Activated CD8-positive, alpha-beta T cell treated with anti-CD3 and anti-CD28 coated beads, Interleukin-2, amount 10 ng/mL, durations not matched to agents 7 days and 5 days (primary cell): ENCODE measurements around the gene ANTXR1. TPM values are rescaled to one million over a fixed set of nuclear protein-coding genes. Genes with fewer than 3 reads are reported as not detected.

Experiments
- ATAC-seq: fragments of 150-1000 bp; cut with Tn5 transposase; one replicate; pipeline ENCODE4 v1.10.0; 2021; ENCODE audit warnings: moderate library complexity
- CTCF ChIA-PET: fragments of 350-600 bp; sonication (Branson Sonifier 250); formaldehyde crosslinking; loops from one replicate; lab custom pipeline; 2021; ENCODE audit warnings: antibody characterized with exemption; lab: Charles Lee
- POLR2A ChIA-PET: fragments of 350-600 bp; sonication (Branson Sonifier 250); formaldehyde crosslinking; loops from one replicate; lab custom pipeline; 2021; ENCODE audit warnings: antibody characterized with exemption; lab: Charles Lee
- DNase-seq: peaks from one replicate; pipeline ENCODE4 v3.0.0-alpha.2; 2020
- H3K27ac Mint-ChIP-seq: one replicate; pipeline ENCODE4 v1.8.0; 2021; ENCODE audit warnings: mild to moderate bottlenecking, mixed read lengths
- H3K27me3 Mint-ChIP-seq: one replicate; pipeline ENCODE4 v1.8.0; 2021; ENCODE audit warnings: low read depth, mixed read lengths
- H3K36me3 Mint-ChIP-seq: one replicate; pipeline ENCODE4 v1.8.0; 2021; ENCODE audit warnings: low read depth, mixed read lengths
- H3K4me1 Mint-ChIP-seq: one replicate; pipeline ENCODE4 v1.8.0; 2021; ENCODE audit warnings: low read depth, mixed read lengths
- H3K4me3 Mint-ChIP-seq: one replicate; pipeline ENCODE4 v1.8.0; 2021; ENCODE audit warnings: mild to moderate bottlenecking, mixed read lengths
- H3K9me3 Mint-ChIP-seq: one replicate; pipeline ENCODE4 v1.8.0; 2022; ENCODE audit warnings: mixed read lengths; ENCODE audit not compliant: insufficient read depth
- total RNA-seq, 2 experiments: library from RNA; stranded (reverse); gene quantifications; one replicate each; pipeline ENCODE4 v1.2.3, GENCODE V29; 2021

Gene ANTXR1
- total RNA-seq, 2 experiments from 2014 or later = 0.05 TPM; not detected in 1

DNA sequence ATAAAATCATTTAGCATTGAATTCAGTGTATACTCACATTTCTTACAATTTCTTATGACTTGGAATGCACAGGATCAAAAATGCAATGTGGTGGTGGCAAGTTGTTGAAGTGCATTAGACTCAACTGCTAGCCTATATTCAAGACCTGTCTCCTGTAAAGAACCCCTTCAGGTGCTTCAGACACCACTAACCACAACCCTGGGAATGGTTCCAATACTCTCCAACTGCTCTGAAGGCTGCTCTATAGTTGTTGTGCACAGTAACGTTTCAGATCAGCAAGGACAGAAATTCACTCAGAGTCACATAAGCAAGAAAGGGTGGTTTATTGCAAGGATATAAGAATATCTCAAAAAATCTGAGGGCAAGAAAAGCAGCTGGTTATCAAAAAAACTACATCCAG, 32.0 kb upstream of the ANTXR1 start:
- Mint-ChIP-seq H3K4me3 (no peak overlapping the region), H3K27ac (no peak overlapping the region), H3K36me3 (no peaks in the 10 kb centered on the region), H3K27me3 (peaks cover 37% of the 10 kb centered on the region), H3K4me1 (peaks cover 3% of the 10 kb centered on the region), H3K9me3 (no peaks in the 10 kb centered on the region)
- CTCF ChIA-PET = no interaction called here
- POLR2A ChIA-PET = no interaction called here
- ATAC-seq (no peak), DNase-seq (no peak)

DNA sequence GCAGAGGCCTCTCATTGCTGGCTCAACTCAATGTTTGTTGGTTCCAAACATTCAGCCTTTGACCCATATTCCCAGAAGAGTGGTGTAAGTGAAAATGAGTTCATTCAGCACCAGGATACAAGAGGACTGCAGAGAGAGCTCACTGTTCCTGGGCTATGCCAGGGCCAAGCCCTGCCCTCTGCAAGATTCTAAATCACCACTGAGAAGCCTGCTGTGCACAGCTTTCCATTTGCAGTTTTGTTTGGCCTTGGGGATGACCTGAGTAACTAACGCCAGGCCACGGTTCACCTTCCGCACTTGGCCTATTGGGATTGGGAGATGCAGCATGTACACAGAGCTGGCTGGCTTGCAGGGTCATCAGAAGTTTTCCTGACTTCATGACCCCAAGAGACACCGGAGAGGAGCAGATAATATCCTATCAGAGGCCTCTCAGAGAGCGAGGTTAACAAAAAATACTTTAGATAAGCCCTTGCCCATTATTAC, 25.9 kb upstream of the ANTXR1 start:
- POLR2A ChIA-PET = no interaction called here
- no peaks in the 10 kb centered on the region for H3K9me3 Mint-ChIP-seq
- ATAC-seq = no peak
- H3K27me3 Mint-ChIP-seq = peaks cover 22% of the 10 kb centered on the region
- CTCF ChIA-PET = no interaction called here
- no peak overlapping the region for H3K4me3 Mint-ChIP-seq
- H3K4me1 Mint-ChIP-seq = no peaks in the 10 kb centered on the region
- no peak for DNase-seq
- H3K27ac Mint-ChIP-seq = no peak overlapping the region
- no peaks in the 10 kb centered on the region for H3K36me3 Mint-ChIP-seq

DNA sequence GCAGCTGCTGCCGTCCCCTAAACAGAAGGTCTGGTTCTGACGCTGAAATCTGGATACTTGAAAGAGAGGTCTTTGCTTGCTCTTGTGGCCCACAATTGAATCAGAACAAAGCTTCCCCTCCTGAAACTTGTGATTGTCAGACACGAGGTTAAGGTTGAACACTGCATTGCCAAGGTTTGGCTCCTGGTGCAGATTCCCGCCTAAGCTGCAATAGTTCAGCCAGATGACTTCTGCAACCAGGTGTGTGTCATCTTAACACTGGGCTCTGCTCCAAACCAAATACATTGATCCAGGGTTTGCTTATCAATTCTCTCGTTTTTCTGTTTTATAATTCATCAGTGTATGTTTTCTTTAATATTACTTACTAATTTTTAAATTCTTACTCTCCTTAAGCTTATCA, 23.9 kb upstream of the ANTXR1 start:
- DNase-seq (no peak), ATAC-seq (no peak)
- Mint-ChIP-seq H3K36me3 (no peaks in the 10 kb centered on the region), H3K27ac (no peak overlapping the region), H3K4me1 (no peaks in the 10 kb centered on the region), H3K27me3 (peaks cover 27% of the 10 kb centered on the region), H3K4me3 (no peak overlapping the region), H3K9me3 (no peaks in the 10 kb centered on the region)
- CTCF ChIA-PET = interaction anchor here (1.0 to 1.2 kb wide), 2 partner anchors 46 to 64 kb away, joined by 3 to 4 read pairs; no protein-coding TSS in a partner anchor
- POLR2A ChIA-PET = no interaction called here

DNA sequence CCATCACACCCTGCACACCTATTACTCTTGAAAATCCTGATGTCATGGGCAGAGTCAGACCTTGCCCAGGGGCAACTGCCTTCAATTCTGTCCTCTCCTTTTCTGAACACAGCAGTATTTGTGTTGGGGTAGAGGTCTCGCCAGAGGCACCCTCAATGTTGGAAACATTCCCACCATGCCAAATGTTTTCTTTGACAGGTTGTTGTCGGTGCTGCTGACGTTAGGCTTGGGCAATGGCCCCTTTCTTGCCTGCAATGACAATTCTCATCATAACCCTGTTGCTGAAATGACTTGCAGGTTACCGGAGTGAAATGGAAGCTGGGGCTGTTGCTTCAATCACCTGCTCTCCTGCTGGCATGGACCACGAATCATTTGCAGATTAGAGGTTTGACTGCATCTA, 20.6 kb upstream of the ANTXR1 start:
- Mint-ChIP-seq H3K9me3 (no peaks in the 10 kb centered on the region), H3K36me3 (no peaks in the 10 kb centered on the region), H3K27me3 (peaks cover 35% of the 10 kb centered on the region)

DNA sequence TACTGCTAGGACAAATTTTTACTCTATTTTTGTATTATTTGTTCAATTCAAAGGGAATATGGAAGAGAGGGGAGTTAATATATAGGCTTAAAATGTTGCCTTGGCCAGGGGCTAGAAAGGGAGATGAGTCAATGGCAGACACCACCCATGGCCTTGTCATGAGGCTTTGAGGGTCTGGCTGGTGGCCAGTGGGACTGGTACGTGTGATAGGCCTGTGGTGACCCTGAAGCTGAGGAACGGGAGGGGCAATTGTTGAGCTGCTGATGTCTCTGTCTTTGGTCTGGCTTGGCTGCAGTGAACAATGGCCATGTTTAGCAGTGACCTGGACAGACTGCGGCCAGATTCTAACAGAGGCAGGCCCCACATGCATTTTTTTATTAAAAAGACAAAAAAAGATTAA, 20.0 kb upstream of the ANTXR1 start:
- Mint-ChIP-seq H3K36me3 (no peaks in the 10 kb centered on the region), H3K4me1 (no peaks in the 10 kb centered on the region), H3K27me3 (peaks cover 35% of the 10 kb centered on the region), H3K4me3 (no peak overlapping the region), H3K27ac (no peak overlapping the region), H3K9me3 (no peaks in the 10 kb centered on the region)
- no peak for ATAC-seq
- no peak for DNase-seq
- CTCF ChIA-PET = no interaction called here
- POLR2A ChIA-PET = no interaction called here

More for the DNA sequence above, 20.6 kb upstream of the ANTXR1 start:
- CTCF ChIA-PET = no interaction called here
- no peak for DNase-seq
- no peak overlapping the region for H3K27ac Mint-ChIP-seq
- H3K4me1 Mint-ChIP-seq = no peaks in the 10 kb centered on the region
- ATAC-seq = no peak
- POLR2A ChIA-PET = no interaction called here
- H3K4me3 Mint-ChIP-seq = no peak overlapping the region

GRCh38 chr2:68993660-68994059, 19.3 kb upstream of the ANTXR1 start:
- CTCF ChIA-PET = interaction anchor here (1.1 kb wide), 1 partner anchor 19 kb away, joined by 4 read pairs; the partner anchor contains the start of gene ANTXR1
- POLR2A ChIA-PET = no interaction called here
- Mint-ChIP-seq H3K4me1 (no peaks in the 10 kb centered on the region), H3K9me3 (no peaks in the 10 kb centered on the region), H3K36me3 (no peaks in the 10 kb centered on the region), H3K27me3 (peaks cover 33% of the 10 kb centered on the region), H3K27ac (no peak overlapping the region), H3K4me3 (no peak overlapping the region)
- ATAC-seq (no peak), DNase-seq (no peak)

DNA sequence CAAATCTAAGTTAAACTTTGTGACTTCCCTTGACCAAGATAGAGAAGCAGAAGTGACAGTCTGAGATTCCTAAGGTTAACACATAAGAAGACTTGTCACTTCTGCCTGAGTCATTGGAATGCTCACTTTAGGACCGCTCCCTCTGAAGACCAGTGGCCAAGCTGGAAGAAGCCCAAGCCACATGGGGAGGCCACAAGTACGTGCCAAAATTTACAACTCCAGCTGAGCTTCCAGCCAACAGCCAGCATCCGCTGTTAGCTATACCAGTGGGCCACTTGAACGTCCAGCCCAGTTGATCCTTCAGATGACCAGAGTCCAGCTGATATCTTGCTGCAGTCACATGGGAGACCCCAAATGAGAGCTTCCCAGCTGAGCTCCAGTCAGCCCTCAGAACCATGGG, 18.1 kb upstream of the ANTXR1 start:
- POLR2A ChIA-PET = no interaction called here
- no peak for ATAC-seq
- DNase-seq = no peak
- H3K36me3 Mint-ChIP-seq = no peaks in the 10 kb centered on the region
- no peak overlapping the region for H3K27ac Mint-ChIP-seq
- CTCF ChIA-PET = no interaction called here
- H3K4me1 Mint-ChIP-seq = no peaks in the 10 kb centered on the region
- no peak overlapping the region for H3K4me3 Mint-ChIP-seq
- H3K27me3 Mint-ChIP-seq = peaks cover 34% of the 10 kb centered on the region
- no peaks in the 10 kb centered on the region for H3K9me3 Mint-ChIP-seq

DNA sequence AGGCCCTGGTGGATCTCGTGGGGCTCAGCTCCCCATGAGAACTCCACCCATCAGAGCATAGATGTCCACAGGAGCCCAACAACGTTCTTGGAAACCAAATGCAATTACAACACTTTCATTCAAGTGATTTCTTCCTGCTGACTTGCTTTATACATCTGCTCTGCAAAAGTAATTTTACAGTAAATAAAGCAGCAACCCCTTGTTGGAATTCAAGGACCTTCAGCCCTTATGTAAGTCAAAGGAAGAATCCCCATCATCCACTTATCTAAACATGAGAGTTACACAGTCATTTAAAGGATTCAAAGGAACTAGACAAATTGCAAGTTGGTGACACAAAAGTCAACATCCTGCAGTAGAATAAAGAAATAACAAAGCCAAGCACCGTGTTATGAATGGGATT, 17.1 kb upstream of the ANTXR1 start:
- Mint-ChIP-seq H3K36me3 (no peaks in the 10 kb centered on the region), H3K4me3 (no peak overlapping the region), H3K4me1 (no peaks in the 10 kb centered on the region), H3K27ac (no peak overlapping the region), H3K27me3 (peaks cover 36% of the 10 kb centered on the region), H3K9me3 (no peaks in the 10 kb centered on the region)
- DNase-seq (no peak), ATAC-seq (no peak)
- CTCF ChIA-PET = no interaction called here
- POLR2A ChIA-PET = interaction anchor here (0.6 kb wide), 1 partner anchor 20 kb away, joined by 6 read pairs; no protein-coding TSS in a partner anchor

DNA sequence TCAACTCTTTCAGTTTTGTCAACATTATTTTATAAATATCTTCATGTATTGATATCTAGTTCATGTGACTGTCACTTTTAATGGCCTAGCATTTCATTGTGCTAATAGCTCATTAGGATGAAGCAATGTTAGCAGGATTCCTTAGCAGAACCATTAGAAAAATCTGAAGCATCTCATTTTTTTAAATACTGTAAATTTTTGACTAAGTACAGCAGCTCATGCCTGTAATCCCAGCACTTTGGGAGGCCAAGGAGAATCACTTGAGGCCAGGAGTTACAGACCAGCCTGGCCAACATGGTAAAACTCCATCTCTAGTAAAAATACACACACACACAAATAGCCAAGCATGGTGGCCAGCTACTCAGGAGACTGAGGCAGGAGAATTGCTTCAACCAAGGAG, 15.6 kb upstream of the ANTXR1 start:
- DNase-seq = no peak
- ATAC-seq = no peak
- ChIA-PET CTCF (no interaction called here), POLR2A (no interaction called here)
- H3K27me3 Mint-ChIP-seq = peaks cover 39% of the 10 kb centered on the region
- H3K4me1 Mint-ChIP-seq = no peaks in the 10 kb centered on the region
- no peaks in the 10 kb centered on the region for H3K36me3 Mint-ChIP-seq
- no peak overlapping the region for H3K27ac Mint-ChIP-seq
- no peak overlapping the region for H3K4me3 Mint-ChIP-seq
- H3K9me3 Mint-ChIP-seq = peaks cover 5% of the 10 kb centered on the region

DNA sequence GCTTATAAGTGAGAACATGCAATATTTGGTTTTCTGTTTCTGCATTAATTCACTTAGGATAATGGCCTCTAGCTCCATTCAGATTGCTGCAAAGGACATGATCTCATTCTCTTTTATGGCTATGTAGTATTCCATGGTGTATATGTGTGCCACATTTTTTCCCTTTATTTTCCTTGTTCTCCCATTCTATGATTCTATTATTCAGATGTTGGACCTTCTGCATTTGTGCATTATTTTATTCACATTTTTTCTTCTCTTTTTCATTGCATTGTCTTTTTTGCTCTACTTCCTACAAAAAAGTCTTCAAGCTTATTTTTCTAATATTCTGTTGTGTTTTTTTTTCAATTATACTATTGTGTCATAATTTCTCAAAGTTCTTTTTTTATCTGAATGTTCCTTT, 11.1 kb upstream of the ANTXR1 start:
- ATAC-seq (no peak), DNase-seq (no peak)
- Mint-ChIP-seq H3K27me3 (peaks cover 36% of the 10 kb centered on the region), H3K36me3 (no peaks in the 10 kb centered on the region), H3K27ac (no peak overlapping the region), H3K9me3 (peaks cover 5% of the 10 kb centered on the region), H3K4me1 (no peaks in the 10 kb centered on the region), H3K4me3 (no peak overlapping the region)
- ChIA-PET POLR2A (no interaction called here), CTCF (no interaction called here)

DNA sequence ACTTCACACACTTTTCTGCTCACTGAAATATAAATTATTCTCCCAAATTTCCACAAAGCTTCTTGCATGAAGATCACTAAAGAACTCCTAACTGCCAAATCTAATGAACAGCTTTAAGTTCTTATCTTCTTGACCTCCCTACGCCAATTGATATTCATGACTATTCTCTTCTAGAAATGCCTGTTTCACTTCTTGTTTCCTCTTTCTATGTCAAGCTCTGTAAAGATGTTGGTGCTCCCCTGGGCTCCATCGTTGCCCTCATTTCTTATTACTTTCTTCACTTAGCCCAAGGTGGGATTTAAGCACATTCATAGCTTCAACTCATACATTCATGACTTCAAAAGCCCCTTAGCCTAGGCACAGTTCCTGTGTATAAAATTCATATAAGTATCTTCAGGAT, 9.2 kb upstream of the ANTXR1 start:
- Mint-ChIP-seq H3K4me1 (no peaks in the 10 kb centered on the region), H3K9me3 (peaks cover 5% of the 10 kb centered on the region), H3K4me3 (no peak overlapping the region), H3K27me3 (peaks cover 43% of the 10 kb centered on the region), H3K36me3 (no peaks in the 10 kb centered on the region), H3K27ac (no peak overlapping the region)
- no peak for ATAC-seq
- no peak for DNase-seq
- CTCF ChIA-PET = interaction anchor here (0.9 kb wide), 2 partner anchors 60 to 303 kb away, joined by 3 to 4 read pairs; no protein-coding TSS in a partner anchor
- POLR2A ChIA-PET = no interaction called here

- Mint-ChIP-seq H3K27ac (no peak overlapping the region), H3K27me3 (peaks cover 42% of the 10 kb centered on the region), H3K36me3 (no peaks in the 10 kb centered on the region), H3K4me3 (no peak overlapping the region), H3K9me3 (no peaks in the 10 kb centered on the region), H3K4me1 (no peaks in the 10 kb centered on the region)
- ATAC-seq (no peak), DNase-seq (no peak)
- CTCF ChIA-PET = interaction anchor here (0.6 to 0.7 kb wide), 2 partner anchors 48 to 51 kb away, joined by 3 read pairs; no protein-coding TSS in a partner anchor
- POLR2A ChIA-PET = no interaction called here
Measured at GRCh38 chr2:69007169-69007568, 5.8 kb upstream of the ANTXR1 start.

DNA sequence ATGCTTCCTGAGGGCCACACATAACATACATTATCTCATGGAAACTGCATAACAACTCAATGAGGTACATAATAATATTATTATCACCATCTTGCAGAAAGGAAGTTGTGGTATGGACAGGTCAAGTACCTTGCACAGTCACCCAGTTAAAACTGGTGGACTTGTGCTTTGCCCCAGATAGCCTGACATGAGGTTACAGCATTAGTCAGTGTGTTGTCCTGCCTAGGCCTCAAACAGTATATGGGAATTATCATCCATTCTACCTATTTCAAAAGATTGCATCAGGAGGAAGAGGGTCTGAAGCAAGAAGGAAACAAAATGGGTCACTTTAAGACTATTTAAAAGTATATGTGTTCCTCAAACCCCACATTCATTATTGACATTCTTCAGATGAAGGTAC, 5.4 kb upstream of the ANTXR1 start:
- ATAC-seq (no peak), DNase-seq (no peak)
- H3K4me3 Mint-ChIP-seq = no peak overlapping the region
- H3K4me1 Mint-ChIP-seq = peaks cover 3% of the 10 kb centered on the region
- no peaks in the 10 kb centered on the region for H3K36me3 Mint-ChIP-seq
- H3K9me3 Mint-ChIP-seq = no peaks in the 10 kb centered on the region
- POLR2A ChIA-PET = no interaction called here
- H3K27ac Mint-ChIP-seq = no peak overlapping the region
- CTCF ChIA-PET = interaction anchor here (0.7 kb wide), 1 partner anchor 52 kb away, joined by 3 read pairs; no protein-coding TSS in a partner anchor
- peaks cover 46% of the 10 kb centered on the region for H3K27me3 Mint-ChIP-seq
